ENCODE results near the gene KCNA3.
A peak's percentile ranks its signal among the peaks of the same experiment; 100 is the strongest.

KCNA3 gene

DNA sequence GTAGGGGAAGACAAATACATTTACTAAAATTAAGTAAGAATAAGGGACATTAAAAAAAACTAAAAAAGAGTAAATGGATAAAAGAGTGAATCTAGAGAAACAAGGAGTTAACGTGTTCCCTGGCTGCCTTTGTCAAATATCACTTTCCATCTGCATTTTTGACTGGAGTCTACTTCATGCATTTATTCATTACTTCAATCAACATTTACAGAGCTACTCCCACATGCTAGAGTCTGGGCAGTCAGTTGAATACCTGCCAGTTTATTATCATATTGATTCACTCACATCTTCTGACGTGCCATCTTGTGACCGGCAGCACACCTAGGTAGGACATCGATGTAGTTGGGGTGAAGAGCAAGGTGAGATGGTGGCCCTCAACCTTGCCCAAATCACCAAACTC lies 35.6 kb upstream of the KCNA3 start (continued):
- TF ChIP-seq ZNF549 (tag by site-specific recombination; IDR thresholded peaks at IDR 0.05) (no peak), ZNF324 (tag by site-specific recombination; IDR thresholded peaks at IDR 0.05) (no peak), ZNF132 (tag by site-specific recombination; IDR thresholded peaks at IDR 0.05; ENCODE audit: borderline replicate concordance) (no peak)
- TF ChIP-seq, protein P1, sequence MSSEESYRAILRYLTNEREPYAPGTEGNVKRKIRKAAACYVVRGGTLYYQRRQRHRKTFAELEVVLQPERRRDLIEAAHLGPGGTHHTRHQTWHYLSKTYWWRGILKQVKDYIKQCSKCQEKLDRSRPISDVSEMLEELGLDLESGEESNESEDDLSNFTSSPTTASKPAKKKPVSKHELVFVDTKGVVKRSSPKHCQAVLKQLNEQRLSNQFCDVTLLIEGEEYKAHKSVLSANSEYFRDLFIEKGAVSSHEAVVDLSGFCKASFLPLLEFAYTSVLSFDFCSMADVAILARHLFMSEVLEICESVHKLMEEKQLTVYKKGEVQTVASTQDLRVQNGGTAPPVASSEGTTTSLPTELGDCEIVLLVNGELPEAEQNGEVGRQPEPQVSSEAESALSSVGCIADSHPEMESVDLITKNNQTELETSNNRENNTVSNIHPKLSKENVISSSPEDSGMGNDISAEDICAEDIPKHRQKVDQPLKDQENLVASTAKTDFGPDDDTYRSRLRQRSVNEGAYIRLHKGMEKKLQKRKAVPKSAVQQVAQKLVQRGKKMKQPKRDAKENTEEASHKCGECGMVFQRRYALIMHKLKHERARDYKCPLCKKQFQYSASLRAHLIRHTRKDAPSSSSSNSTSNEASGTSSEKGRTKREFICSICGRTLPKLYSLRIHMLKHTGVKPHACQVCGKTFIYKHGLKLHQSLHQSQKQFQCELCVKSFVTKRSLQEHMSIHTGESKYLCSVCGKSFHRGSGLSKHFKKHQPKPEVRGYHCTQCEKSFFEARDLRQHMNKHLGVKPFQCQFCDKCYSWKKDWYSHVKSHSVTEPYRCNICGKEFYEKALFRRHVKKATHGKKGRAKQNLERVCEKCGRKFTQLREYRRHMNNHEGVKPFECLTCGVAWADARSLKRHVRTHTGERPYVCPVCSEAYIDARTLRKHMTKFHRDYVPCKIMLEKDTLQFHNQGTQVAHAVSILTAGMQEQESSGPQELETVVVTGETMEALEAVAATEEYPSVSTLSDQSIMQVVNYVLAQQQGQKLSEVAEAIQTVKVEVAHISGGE (tag by site-specific recombination; conservative IDR thresholded peaks at IDR 0.05; ENCODE audit: low read depth), result no peak

- Histone ChIP-seq H3K27ac (ENCODE audit: extremely low read depth, low read depth, low read length) (no peak overlapping the region), H3K9me3 (ENCODE audit: control insufficient read depth, insufficient read depth, low read depth, low read length) (no peaks in the 10 kb centered on the region), H3K36me3 (ENCODE audit: control insufficient read depth in 2 of 2, insufficient read depth in 1 of 2, low read length in 2 of 2) (no peaks in the 10 kb centered on the region), H3K4me1 (ENCODE audit: control insufficient read depth, insufficient read depth, low read length) (no peaks in the 10 kb centered on the region), H3K4me3 (ENCODE audit: low read depth, low read length) (no peak overlapping the region)
- ChIA-PET POLR2A (no interaction called here), CTCF (interaction anchor here (0.6 to 1.6 kb wide), 3 partner anchors 56 to 75 kb away, joined by 3 to 5 read pairs (median 4); no protein-coding TSS in a partner anchor)
- no peak for TF ChIP-seq ZFHX2 (tag by site-specific recombination; conservative IDR thresholded peaks at IDR 0.05)
- no peak for TF ChIP-seq ZNF112 (tag by site-specific recombination; IDR thresholded peaks at IDR 0.05)
- TF ChIP-seq, protein P2, sequence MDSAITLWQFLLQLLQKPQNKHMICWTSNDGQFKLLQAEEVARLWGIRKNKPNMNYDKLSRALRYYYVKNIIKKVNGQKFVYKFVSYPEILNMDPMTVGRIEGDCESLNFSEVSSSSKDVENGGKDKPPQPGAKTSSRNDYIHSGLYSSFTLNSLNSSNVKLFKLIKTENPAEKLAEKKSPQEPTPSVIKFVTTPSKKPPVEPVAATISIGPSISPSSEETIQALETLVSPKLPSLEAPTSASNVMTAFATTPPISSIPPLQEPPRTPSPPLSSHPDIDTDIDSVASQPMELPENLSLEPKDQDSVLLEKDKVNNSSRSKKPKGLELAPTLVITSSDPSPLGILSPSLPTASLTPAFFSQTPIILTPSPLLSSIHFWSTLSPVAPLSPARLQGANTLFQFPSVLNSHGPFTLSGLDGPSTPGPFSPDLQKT (IDR thresholded peaks at IDR 0.05; ENCODE audit: borderline replicate concordance, low read depth, low read length), result no peak
- TF ChIP-seq ZIC2 (tag by site-specific recombination; IDR thresholded peaks at IDR 0.05), result peak; percentile 54
- TF ChIP-seq FEZF1 (tag by site-specific recombination; IDR thresholded peaks at IDR 0.05), result no peak
- TF ChIP-seq ZNF600 (tag by site-specific recombination; IDR thresholded peaks at IDR 0.05), result no peak
- TF ChIP-seq, protein P3, sequence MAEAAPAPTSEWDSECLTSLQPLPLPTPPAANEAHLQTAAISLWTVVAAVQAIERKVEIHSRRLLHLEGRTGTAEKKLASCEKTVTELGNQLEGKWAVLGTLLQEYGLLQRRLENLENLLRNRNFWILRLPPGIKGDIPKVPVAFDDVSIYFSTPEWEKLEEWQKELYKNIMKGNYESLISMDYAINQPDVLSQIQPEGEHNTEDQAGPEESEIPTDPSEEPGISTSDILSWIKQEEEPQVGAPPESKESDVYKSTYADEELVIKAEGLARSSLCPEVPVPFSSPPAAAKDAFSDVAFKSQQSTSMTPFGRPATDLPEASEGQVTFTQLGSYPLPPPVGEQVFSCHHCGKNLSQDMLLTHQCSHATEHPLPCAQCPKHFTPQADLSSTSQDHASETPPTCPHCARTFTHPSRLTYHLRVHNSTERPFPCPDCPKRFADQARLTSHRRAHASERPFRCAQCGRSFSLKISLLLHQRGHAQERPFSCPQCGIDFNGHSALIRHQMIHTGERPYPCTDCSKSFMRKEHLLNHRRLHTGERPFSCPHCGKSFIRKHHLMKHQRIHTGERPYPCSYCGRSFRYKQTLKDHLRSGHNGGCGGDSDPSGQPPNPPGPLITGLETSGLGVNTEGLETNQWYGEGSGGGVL (tag by site-specific recombination; IDR thresholded peaks at IDR 0.05), result 0 out of 2 replicates have a peak, but pooled peaks have one; percentile 14
Measured at GRCh38 chr1:110708974-110709440, 34.3 kb upstream of the KCNA3 start.

- Histone ChIP-seq H3K4me1 (ENCODE audit: control insufficient read depth, insufficient read depth, low read length) (no peaks in the 10 kb centered on the region), H3K27ac (ENCODE audit: extremely low read depth, low read depth, low read length) (no peak overlapping the region), H3K9me3 (ENCODE audit: control insufficient read depth, insufficient read depth, low read depth, low read length) (no peaks in the 10 kb centered on the region), H3K4me3 (ENCODE audit: low read depth, low read length) (no peak overlapping the region), H3K36me3 (ENCODE audit: control insufficient read depth in 2 of 2, insufficient read depth in 1 of 2, low read length in 2 of 2) (no peaks in the 10 kb centered on the region)
- ChIA-PET POLR2A (no interaction called here), CTCF (interaction anchor here (0.7 to 0.8 kb wide), 2 partner anchors 9 to 77 kb away, joined by 3 to 4 read pairs; no protein-coding TSS in a partner anchor)
- no peak for TF ChIP-seq ZNF513 (tag by site-specific recombination; IDR thresholded peaks at IDR 0.05)
- no peak for TF ChIP-seq ZNF473 (tag by site-specific recombination; IDR thresholded peaks at IDR 0.05)
- TF ChIP-seq ZNF292 (tag by site-specific recombination; IDR thresholded peaks at IDR 0.05; ENCODE audit: borderline replicate concordance, low read depth), result no peak
- no peak for TF ChIP-seq ZFP3 (tag by site-specific recombination; IDR thresholded peaks at IDR 0.05; ENCODE audit: low read depth)
- no peak for TF ChIP-seq ZNF302 (tag by site-specific recombination; IDR thresholded peaks at IDR 0.05; ENCODE audit: low read depth)
- TF ChIP-seq REST (tag by site-specific recombination; IDR thresholded peaks at IDR 0.05), result no peak
- TF ChIP-seq KLF1 (tag by site-specific recombination; IDR thresholded peaks at IDR 0.05), result no peak
- no peak for TF ChIP-seq ZNF202 (tag by site-specific recombination; IDR thresholded peaks at IDR 0.05; ENCODE audit: borderline replicate concordance)
- TF ChIP-seq FEZF1 (tag by site-specific recombination; IDR thresholded peaks at IDR 0.05), result no peak
- TF ChIP-seq ZNF24 (tag by site-specific recombination; IDR thresholded peaks at IDR 0.05), result no peak
- no peak for TF ChIP-seq ZNF335 (tag by site-specific recombination; conservative IDR thresholded peaks at IDR 0.05)
- TF ChIP-seq ZNF140 (tag by site-specific recombination; IDR thresholded peaks at IDR 0.05), result no peak
Measured at GRCh38 chr1:110707232-110707631, 32.5 kb upstream of the KCNA3 start.
